MM.1S (cell line): ENCODE results near the gene LHFPL4.

ENCODE experiments used
- DNase-seq: peaks from one replicate; pipeline ENCODE4 v3.0.0-alpha.2; 2015
- H2AFZ ChIP-seq: fragments of 300-600 bp; sonication (generic); 2 replicates; pipeline ENCODE4 v1.6.0; 2016; ENCODE audit warnings: antibody characterized with exemption, low read length
- H3F3A ChIP-seq: fragments of 300-600 bp; sonication (generic); 2 replicates; pipeline ENCODE4 v1.6.1; 2016; ENCODE audit warnings: mild to moderate bottlenecking, antibody characterized with exemption, low read length, moderate library complexity, mixed read lengths; ENCODE audit not compliant: insufficient read depth
- H3K27ac ChIP-seq: fragments of 300-600 bp; sonication (generic); 2 replicates; pipeline ENCODE4 v1.5.1; 2016; ENCODE audit warnings: mild to moderate bottlenecking, low read length
- H3K27me3 ChIP-seq: fragments of 300-600 bp; sonication (generic); replicated peaks from 2 replicates; pipeline ENCODE4 v1.6.0; 2016; ENCODE audit warnings: low read length; ENCODE audit not compliant: insufficient read depth
- H3K36me3 ChIP-seq: fragments of 300-600 bp; sonication (generic); replicated peaks from 2 replicates; pipeline ENCODE4 v1.6.1; 2016; ENCODE audit warnings: mild to moderate bottlenecking, low read length, mixed read lengths; ENCODE audit not compliant: insufficient read depth
- H3K4me1 ChIP-seq: fragments of 300-600 bp; sonication (generic); 2 replicates; pipeline ENCODE4 v1.6.1; 2016; ENCODE audit warnings: low read length, mixed read lengths
- H3K4me2 ChIP-seq: fragments of 300-600 bp; sonication (generic); 2 replicates; pipeline ENCODE4 v1.6.0; 2016; ENCODE audit warnings: low read depth, low read length
- H3K4me3 ChIP-seq: fragments of 300-600 bp; sonication (generic); 2 replicates; pipeline ENCODE4 v1.5.1; 2016; ENCODE audit warnings: low read length, mixed read lengths
- H3K79me2 ChIP-seq: fragments of 300-600 bp; sonication (generic); 2 replicates; pipeline ENCODE4 v1.6.1; 2016; ENCODE audit warnings: mixed run types, low read length, mixed read lengths
- H3K9ac ChIP-seq: fragments of 300-600 bp; sonication (generic); 2 replicates; pipeline ENCODE4 v1.6.1; 2016; ENCODE audit warnings: low read length, mixed read lengths
- H3K9me2 ChIP-seq: fragments of 300-600 bp; sonication (generic); replicated peaks from 2 replicates; pipeline ENCODE4 v1.6.1; 2016; ENCODE audit warnings: mild to moderate bottlenecking, low read length, mixed read lengths; ENCODE audit not compliant: insufficient read depth
- H3K9me3 ChIP-seq: fragments of 300-600 bp; sonication (generic); replicated peaks from 2 replicates; pipeline ENCODE4 v1.6.1; 2016; ENCODE audit warnings: mild to moderate bottlenecking, low read length, mixed read lengths; ENCODE audit not compliant: insufficient read depth
- H4K20me1 ChIP-seq: fragments of 300-600 bp; sonication (generic); 2 replicates; pipeline ENCODE4 v1.6.1; 2016; ENCODE audit warnings: mild to moderate bottlenecking, low read length, moderate library complexity, mixed read lengths; ENCODE audit not compliant: insufficient read depth
- EZH2 ChIP-seq: fragments of 300-600 bp; sonication (generic); optimal IDR thresholded peaks from 2 replicates; pipeline ENCODE3; 2017; ENCODE audit warnings: low read depth, mild to moderate bottlenecking, antibody characterized with exemption, low read length, mixed read lengths
- EZH2phosphoT487 ChIP-seq: fragments of 300-600 bp; sonication (generic); IDR thresholded peaks from 2 replicates; pipeline ENCODE4 v1.6.1; 2018; ENCODE audit warnings: antibody characterized with exemption, low read length
- TF ChIP-seq, protein P1 (sequence below): fragments of 300-600 bp; sonication (generic); IDR thresholded peaks from 2 replicates; pipeline ENCODE4 v1.5.1; 2016; ENCODE audit warnings: antibody characterized with exemption, low read length, mixed read lengths

The LHFPL4 gene

DNA sequence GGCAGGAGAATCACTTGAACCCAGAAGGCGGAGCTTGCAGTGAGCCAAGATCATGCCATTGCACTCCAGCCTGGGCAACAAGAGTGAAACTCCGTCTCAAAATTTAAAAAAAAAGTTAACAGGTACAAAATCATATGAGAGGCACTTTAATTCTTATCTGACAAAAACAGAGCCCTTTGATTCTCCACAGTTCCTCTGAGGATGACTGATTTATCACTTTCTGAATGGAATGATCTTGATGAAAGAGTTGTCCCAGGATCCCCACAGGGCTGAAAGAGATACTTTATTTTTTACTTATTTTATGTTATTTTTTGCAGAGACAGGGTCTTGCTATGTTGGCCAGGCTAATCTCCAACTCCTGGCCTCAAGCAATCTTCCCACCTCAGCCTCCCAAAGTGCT lies 4.0 kb downstream of the LHFPL4 start:
- DNase-seq, result no peak
- Histone ChIP-seq H3K9me3 (no peaks in the 10 kb centered on the region), H3K27me3 (no peaks in the 10 kb centered on the region), H3K4me1 (no peaks in the 10 kb centered on the region), H3K4me2 (no peak overlapping the region), H3K9ac (no peak overlapping the region), H3K79me2 (no peaks in the 10 kb centered on the region), H3F3A (no peaks in the 10 kb centered on the region), H3K36me3 (no peaks in the 10 kb centered on the region), H2AFZ (no peak overlapping the region), H4K20me1 (no peaks in the 10 kb centered on the region), H3K27ac (no peak overlapping the region), H3K9me2 (no peaks in the 10 kb centered on the region), H3K4me3 (no peak overlapping the region)
- TF ChIP-seq, protein P1, sequence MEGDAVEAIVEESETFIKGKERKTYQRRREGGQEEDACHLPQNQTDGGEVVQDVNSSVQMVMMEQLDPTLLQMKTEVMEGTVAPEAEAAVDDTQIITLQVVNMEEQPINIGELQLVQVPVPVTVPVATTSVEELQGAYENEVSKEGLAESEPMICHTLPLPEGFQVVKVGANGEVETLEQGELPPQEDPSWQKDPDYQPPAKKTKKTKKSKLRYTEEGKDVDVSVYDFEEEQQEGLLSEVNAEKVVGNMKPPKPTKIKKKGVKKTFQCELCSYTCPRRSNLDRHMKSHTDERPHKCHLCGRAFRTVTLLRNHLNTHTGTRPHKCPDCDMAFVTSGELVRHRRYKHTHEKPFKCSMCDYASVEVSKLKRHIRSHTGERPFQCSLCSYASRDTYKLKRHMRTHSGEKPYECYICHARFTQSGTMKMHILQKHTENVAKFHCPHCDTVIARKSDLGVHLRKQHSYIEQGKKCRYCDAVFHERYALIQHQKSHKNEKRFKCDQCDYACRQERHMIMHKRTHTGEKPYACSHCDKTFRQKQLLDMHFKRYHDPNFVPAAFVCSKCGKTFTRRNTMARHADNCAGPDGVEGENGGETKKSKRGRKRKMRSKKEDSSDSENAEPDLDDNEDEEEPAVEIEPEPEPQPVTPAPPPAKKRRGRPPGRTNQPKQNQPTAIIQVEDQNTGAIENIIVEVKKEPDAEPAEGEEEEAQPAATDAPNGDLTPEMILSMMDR, result no peak
- no peak for TF ChIP-seq EZH2
- no peak for TF ChIP-seq EZH2phosphoT487

DNA sequence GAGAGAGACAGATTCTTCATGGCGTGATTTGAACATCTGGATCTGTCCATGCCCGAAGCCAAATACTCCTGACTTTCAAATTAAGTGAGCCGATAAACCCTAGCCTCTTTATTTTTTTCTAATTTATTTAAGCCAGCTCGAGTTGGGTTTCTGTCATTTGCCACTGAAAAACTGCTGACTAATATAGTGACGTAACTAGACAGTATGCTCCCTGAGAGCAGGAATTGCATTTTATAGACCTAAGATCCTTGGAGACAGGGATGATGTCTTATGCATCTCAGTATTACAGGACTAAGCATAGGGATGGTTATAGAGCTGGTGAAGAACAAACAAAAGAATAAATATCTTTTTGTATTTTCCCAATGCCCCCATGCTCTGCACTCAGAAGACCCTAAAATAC lies 4.6 kb downstream of the LHFPL4 start:
- H3K9ac ChIP-seq, result no peak overlapping the region
- H4K20me1 ChIP-seq, result no peaks in the 10 kb centered on the region
- H2AFZ ChIP-seq, result no peak overlapping the region
- no peaks in the 10 kb centered on the region for H3K4me1 ChIP-seq
- H3K27me3 ChIP-seq, result no peaks in the 10 kb centered on the region
- H3K27ac ChIP-seq, result no peak overlapping the region
- no peak for TF ChIP-seq EZH2phosphoT487
- TF ChIP-seq EZH2, result no peak
- TF ChIP-seq, protein P1, result no peak
- H3K36me3 ChIP-seq, result no peaks in the 10 kb centered on the region
- H3K9me3 ChIP-seq, result no peaks in the 10 kb centered on the region
- no peaks in the 10 kb centered on the region for H3K79me2 ChIP-seq
- H3F3A ChIP-seq, result no peaks in the 10 kb centered on the region
- no peak overlapping the region for H3K4me3 ChIP-seq
- no peaks in the 10 kb centered on the region for H3K9me2 ChIP-seq
- H3K4me2 ChIP-seq, result no peak overlapping the region
- DNase-seq, result no peak

DNA sequence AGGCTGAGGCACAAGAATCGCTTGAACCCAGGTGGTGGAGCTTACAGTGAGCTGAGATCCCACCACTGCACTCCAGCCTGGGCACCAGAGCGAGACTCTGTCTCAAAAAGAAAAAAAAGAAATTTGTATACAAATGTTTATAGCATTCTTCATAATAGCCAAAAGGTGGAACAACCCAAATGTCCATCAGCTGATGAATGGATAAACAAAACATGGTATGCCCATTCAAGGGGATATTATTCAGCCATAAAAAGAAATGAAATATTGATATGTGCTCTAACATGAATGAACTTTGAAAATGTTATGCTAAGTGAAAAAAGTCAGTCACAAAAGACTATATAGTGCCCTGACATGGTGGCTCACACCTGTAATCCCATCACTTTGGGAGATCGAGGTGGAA lies 11.4 kb downstream of the LHFPL4 start:
- no peak overlapping the region for H3K4me2 ChIP-seq
- no peaks in the 10 kb centered on the region for H3K9me3 ChIP-seq
- H3K27ac ChIP-seq, result no peak overlapping the region
- no peaks in the 10 kb centered on the region for H3K79me2 ChIP-seq
- no peaks in the 10 kb centered on the region for H3K36me3 ChIP-seq
- no peak overlapping the region for H2AFZ ChIP-seq
- no peaks in the 10 kb centered on the region for H3K4me1 ChIP-seq
- TF ChIP-seq, protein P1, result no peak
- TF ChIP-seq EZH2, result no peak
- no peak for TF ChIP-seq EZH2phosphoT487
- H3K9me2 ChIP-seq, result no peaks in the 10 kb centered on the region
- H3F3A ChIP-seq, result no peaks in the 10 kb centered on the region
- no peak overlapping the region for H3K4me3 ChIP-seq
- H4K20me1 ChIP-seq, result no peaks in the 10 kb centered on the region
- no peak for DNase-seq
- H3K9ac ChIP-seq, result no peak overlapping the region
- H3K27me3 ChIP-seq, result no peaks in the 10 kb centered on the region
